Measurements from ENCODE around the gene PRKD2.

- TF ChIP-seq CTCF (IDR thresholded peaks at IDR 0.05) (no peak), POLR2A (IDR thresholded peaks at IDR 0.05) (no peak)
Observed at GRCh38 chr19:46639358-46640182, 77.3 kb downstream of the PRKD2 start.

Data from esophagus squamous epithelium (tissue), 4 donors.